Neural crest cell (in vitro differentiated cells): ENCODE data around the gene TMED8. TPM values are rescaled to one million over a fixed set of nuclear protein-coding genes. Genes with fewer than 3 reads are reported as not detected.

Source experiments
- DNase-seq: peaks from one replicate; pipeline ENCODE4 v3.0.0; 2021; ENCODE audit warnings: low read depth, mixed read lengths, low spot score
- H3K27ac Mint-ChIP-seq: one replicate; pipeline ENCODE4 v1.8.0; 2021; ENCODE audit warnings: mild to moderate bottlenecking, mixed read lengths; ENCODE audit not compliant: unreplicated experiment
- H3K27me3 Mint-ChIP-seq: 2 replicates; pipeline ENCODE4 v1.8.0; 2021; ENCODE audit warnings: low read depth, mild to moderate bottlenecking, mixed read lengths
- H3K36me3 Mint-ChIP-seq: 2 replicates; pipeline ENCODE4 v1.8.0; 2021; ENCODE audit warnings: low read depth, mild to moderate bottlenecking, mixed read lengths
- H3K4me1 Mint-ChIP-seq: 2 replicates; pipeline ENCODE4 v1.8.0; 2021; ENCODE audit warnings: mixed read lengths
- H3K4me3 Mint-ChIP-seq: one replicate; pipeline ENCODE4 v1.8.0; 2021; ENCODE audit warnings: mild to moderate bottlenecking, mixed read lengths
- H3K9me3 Mint-ChIP-seq: 2 replicates; pipeline ENCODE4 v1.8.0; 2021; ENCODE audit warnings: mixed read lengths
- long read RNA-seq: library from polyadenylated mRNA; unstranded; transcript quantifications from one replicate; pipeline ENCODE4 v2.0.0, GENCODE V29; 2020
- total RNA-seq: library from RNA; stranded (reverse); gene quantifications from 2 replicates; pipeline ENCODE4 v1.2.1, GENCODE V29; 2021
- TF ChIP-seq, protein P1 (sequence below): fragments of 200-600 bp; sonication (generic); conservative IDR thresholded peaks from 2 replicates; pipeline ENCODE4 v1.5.0; 2021; ENCODE audit warnings: antibody characterized with exemption, mild to moderate bottlenecking

TMED8 gene, protein sequence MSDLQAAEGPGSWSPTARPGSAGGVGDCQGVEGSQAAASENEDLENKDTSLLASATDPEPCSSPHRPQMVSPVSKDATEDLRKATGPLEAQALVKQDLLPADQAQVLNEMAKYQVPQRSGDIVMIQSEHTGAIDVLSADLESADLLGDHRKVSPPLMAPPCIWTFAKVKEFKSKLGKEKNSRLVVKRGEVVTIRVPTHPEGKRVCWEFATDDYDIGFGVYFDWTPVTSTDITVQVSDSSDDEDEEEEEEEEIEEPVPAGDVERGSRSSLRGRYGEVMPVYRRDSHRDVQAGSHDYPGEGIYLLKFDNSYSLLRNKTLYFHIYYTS
- 19.1 and 20.2 TPM in 2 replicates for total RNA-seq
- long read RNA-seq, partial matches to known transcripts, result 0 of 15 reads
- long read RNA-seq, other reads (novel, unspliced or antisense), result 15 of 15 reads

DNA sequence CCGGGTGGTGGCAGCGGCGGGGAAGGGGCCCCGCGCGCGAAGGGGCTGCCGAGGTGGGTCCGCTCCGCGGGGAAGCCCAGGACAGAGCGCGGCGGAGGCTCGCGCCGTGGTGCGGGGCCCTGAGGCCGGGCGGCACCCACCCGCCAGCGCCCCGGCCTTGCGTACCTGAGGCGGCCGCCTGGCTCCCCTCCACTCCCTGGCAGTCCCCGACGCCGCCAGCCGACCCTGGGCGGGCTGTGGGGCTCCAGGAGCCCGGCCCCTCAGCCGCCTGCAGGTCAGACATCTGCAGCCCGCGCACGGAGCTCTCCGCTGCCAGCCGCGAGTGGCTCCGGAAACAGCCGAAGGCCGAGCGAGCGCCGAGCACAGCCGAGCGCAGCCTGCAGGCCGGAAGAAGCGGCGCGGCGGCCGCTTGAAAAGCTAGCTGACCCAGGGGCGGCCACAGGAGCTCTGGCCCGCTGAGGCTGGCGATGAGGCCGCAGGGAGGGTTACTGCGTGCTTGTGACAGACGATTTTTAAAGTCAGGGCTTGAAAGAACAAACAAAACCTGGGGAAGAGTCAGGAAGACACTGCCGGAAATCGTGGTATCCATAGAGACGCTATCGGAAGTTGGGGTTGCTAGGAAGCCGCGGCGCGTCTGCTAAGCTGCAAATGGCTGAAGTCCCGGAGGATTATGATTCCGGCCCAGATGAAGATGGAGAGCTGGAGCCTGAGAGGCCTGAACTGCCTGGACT lies at the start of gene TMED8, which contains the start of gene SAMD15:
TMED8 (minus strand) TSS at position 324 of the 731 bp plus-strand sequence; CDS start at position 283, 41 bp downstream.
SAMD15 (plus strand) TSS at position 609 of the 731 bp plus-strand sequence; CDS start at position 649, 40 bp downstream.
- H3K27ac Mint-ChIP-seq, result peak within 1 kb of the TSS; percentile 92
- H3K4me3 Mint-ChIP-seq, result peak within 1 kb of the TSS; percentile 94
- TF ChIP-seq, protein P1, sequence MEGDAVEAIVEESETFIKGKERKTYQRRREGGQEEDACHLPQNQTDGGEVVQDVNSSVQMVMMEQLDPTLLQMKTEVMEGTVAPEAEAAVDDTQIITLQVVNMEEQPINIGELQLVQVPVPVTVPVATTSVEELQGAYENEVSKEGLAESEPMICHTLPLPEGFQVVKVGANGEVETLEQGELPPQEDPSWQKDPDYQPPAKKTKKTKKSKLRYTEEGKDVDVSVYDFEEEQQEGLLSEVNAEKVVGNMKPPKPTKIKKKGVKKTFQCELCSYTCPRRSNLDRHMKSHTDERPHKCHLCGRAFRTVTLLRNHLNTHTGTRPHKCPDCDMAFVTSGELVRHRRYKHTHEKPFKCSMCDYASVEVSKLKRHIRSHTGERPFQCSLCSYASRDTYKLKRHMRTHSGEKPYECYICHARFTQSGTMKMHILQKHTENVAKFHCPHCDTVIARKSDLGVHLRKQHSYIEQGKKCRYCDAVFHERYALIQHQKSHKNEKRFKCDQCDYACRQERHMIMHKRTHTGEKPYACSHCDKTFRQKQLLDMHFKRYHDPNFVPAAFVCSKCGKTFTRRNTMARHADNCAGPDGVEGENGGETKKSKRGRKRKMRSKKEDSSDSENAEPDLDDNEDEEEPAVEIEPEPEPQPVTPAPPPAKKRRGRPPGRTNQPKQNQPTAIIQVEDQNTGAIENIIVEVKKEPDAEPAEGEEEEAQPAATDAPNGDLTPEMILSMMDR, result peak; percentile 36
- no peaks in the 10 kb centered on the region for H3K27me3 Mint-ChIP-seq
- peaks cover 44% of the 10 kb centered on the region for H3K4me1 Mint-ChIP-seq
- H3K9me3 Mint-ChIP-seq, result peaks cover 5% of the 10 kb centered on the region
- H3K36me3 Mint-ChIP-seq, result peaks cover 14% of the 10 kb centered on the region
- DNase-seq, result peak; percentile 79

GRCh38 chr14:77426396-77426795 lies 49.5 kb upstream of the TMED8 start:
- Mint-ChIP-seq H3K36me3 (peaks cover 41% of the 10 kb centered on the region), H3K4me1 (no peaks in the 10 kb centered on the region), H3K9me3 (no peaks in the 10 kb centered on the region), H3K27ac (no peak overlapping the region), H3K4me3 (no peak overlapping the region), H3K27me3 (no peaks in the 10 kb centered on the region)
- TF ChIP-seq, protein P1, result no peak
- no peak for DNase-seq

GRCh38 chr14:77424862-77425261 lies 48.0 kb upstream of the TMED8 start:
- no peaks in the 10 kb centered on the region for H3K4me1 Mint-ChIP-seq
- H3K36me3 Mint-ChIP-seq, result peaks cover 39% of the 10 kb centered on the region
- H3K27me3 Mint-ChIP-seq, result no peaks in the 10 kb centered on the region
- no peak overlapping the region for H3K4me3 Mint-ChIP-seq
- no peak for DNase-seq
- TF ChIP-seq, protein P1, result no peak
- H3K9me3 Mint-ChIP-seq, result peaks cover 3% of the 10 kb centered on the region
- no peak overlapping the region for H3K27ac Mint-ChIP-seq

- H3K27me3 Mint-ChIP-seq, result no peaks in the 10 kb centered on the region
- H3K36me3 Mint-ChIP-seq, result peaks cover 34% of the 10 kb centered on the region
Observed at GRCh38 chr14:77423423-77423822, 46.5 kb upstream of the TMED8 start, which contains the start of gene NOXRED1. Gene NOXRED1, minus strand, starts transcription at chr14:77423523. Its CDS starts 634 bp downstream, at chr14:77422889.

GRCh38 chr14:77421201-77421600 lies 44.3 kb upstream of the TMED8 start:
- no peak for DNase-seq
- peaks cover 14% of the 10 kb centered on the region for H3K9me3 Mint-ChIP-seq
- no peaks in the 10 kb centered on the region for H3K27me3 Mint-ChIP-seq
- no peak overlapping the region for H3K4me3 Mint-ChIP-seq
- TF ChIP-seq, protein P1, result no peak
- no peaks in the 10 kb centered on the region for H3K4me1 Mint-ChIP-seq
- no peak overlapping the region for H3K27ac Mint-ChIP-seq
- H3K36me3 Mint-ChIP-seq, result peaks cover 34% of the 10 kb centered on the region

More at GRCh38 chr14:77423423-77423822, 46.5 kb upstream of the TMED8 start, which contains the start of gene NOXRED1:
- DNase-seq, result no peak
- Mint-ChIP-seq H3K4me3 (no peak within 1 kb of the TSS), H3K27ac (no peak within 1 kb of the TSS), H3K9me3 (peaks cover 10% of the 10 kb centered on the region), H3K4me1 (no peaks in the 10 kb centered on the region)
- TF ChIP-seq, protein P1, result no peak
